CD4-positive, alpha-beta T cell treated with Interleukin-21 for 1 hour (primary cell): Measurements from ENCODE around the gene LASP1.

Source experiments
- DNase-seq: peaks from one replicate; pipeline ENCODE4 v3.0.0-alpha.2; 2020

The LASP1 gene

GRCh38 chr17:38889745-38890409 lies 20.0 kb downstream of the LASP1 start:
- no peak for DNase-seq

GRCh38 chr17:38890410-38890746 lies 20.5 kb downstream of the LASP1 start:
- peak; percentile 43 for DNase-seq

- DNase-seq, result no peak
Measured at GRCh38 chr17:38891441-38891840, 21.6 kb downstream of the LASP1 start.

- DNase-seq, result no peak
Measured at GRCh38 chr17:38892083-38892482, 22.2 kb downstream of the LASP1 start.

GRCh38 chr17:38892620-38893019 lies 22.8 kb downstream of the LASP1 start:
- DNase-seq, result no peak

- no peak for DNase-seq
Measured at GRCh38 chr17:38893113-38893512, 23.3 kb downstream of the LASP1 start.

GRCh38 chr17:38893607-38894006 lies 23.7 kb downstream of the LASP1 start:
- peak; percentile 48 for DNase-seq

- DNase-seq, result no peak
Measured at GRCh38 chr17:38894276-38894675, 24.4 kb downstream of the LASP1 start.

GRCh38 chr17:38896346-38896954 lies 26.6 kb downstream of the LASP1 start:
- no peak for DNase-seq

- no peak for DNase-seq
Measured at GRCh38 chr17:38897176-38897575, 27.3 kb downstream of the LASP1 start.

GRCh38 chr17:38897671-38898290 lies 27.9 kb downstream of the LASP1 start:
- DNase-seq, result no peak

- peak; percentile 31 for DNase-seq
Measured at GRCh38 chr17:38898291-38898679, 28.4 kb downstream of the LASP1 start.

GRCh38 chr17:38898812-38899348 lies 29.0 kb downstream of the LASP1 start:
- peak; percentile 86 for DNase-seq

- no peak for DNase-seq
Measured at GRCh38 chr17:38899421-38899820, 29.6 kb downstream of the LASP1 start.

- peak; percentile 67 for DNase-seq
Measured at GRCh38 chr17:38900978-38901656, 31.3 kb downstream of the LASP1 start.

GRCh38 chr17:38903404-38903803 lies 33.5 kb downstream of the LASP1 start:
- DNase-seq, result no peak

- DNase-seq, result no peak
Measured at GRCh38 chr17:38904892-38905291, 35.0 kb downstream of the LASP1 start.

GRCh38 chr17:38905375-38905774 lies 35.5 kb downstream of the LASP1 start:
- no peak for DNase-seq

- DNase-seq, result no peak
Measured at GRCh38 chr17:38906460-38907228, 36.8 kb downstream of the LASP1 start.

- DNase-seq, result no peak
Measured at GRCh38 chr17:38907930-38908675, 38.2 kb downstream of the LASP1 start.

GRCh38 chr17:38908676-38909181 lies 38.9 kb downstream of the LASP1 start:
- DNase-seq, result no peak

GRCh38 chr17:38910325-38910724 lies 40.5 kb downstream of the LASP1 start:
- no peak for DNase-seq
